ENCODE results near the gene SH3D19. TPM values are rescaled to one million over a fixed set of nuclear protein-coding genes. Genes with fewer than 3 reads are reported as not detected.

The SH3D19 gene
- total RNA-seq, 4 donors from 2014 or later: 159 to 290 (median 244) TPM

DNA sequence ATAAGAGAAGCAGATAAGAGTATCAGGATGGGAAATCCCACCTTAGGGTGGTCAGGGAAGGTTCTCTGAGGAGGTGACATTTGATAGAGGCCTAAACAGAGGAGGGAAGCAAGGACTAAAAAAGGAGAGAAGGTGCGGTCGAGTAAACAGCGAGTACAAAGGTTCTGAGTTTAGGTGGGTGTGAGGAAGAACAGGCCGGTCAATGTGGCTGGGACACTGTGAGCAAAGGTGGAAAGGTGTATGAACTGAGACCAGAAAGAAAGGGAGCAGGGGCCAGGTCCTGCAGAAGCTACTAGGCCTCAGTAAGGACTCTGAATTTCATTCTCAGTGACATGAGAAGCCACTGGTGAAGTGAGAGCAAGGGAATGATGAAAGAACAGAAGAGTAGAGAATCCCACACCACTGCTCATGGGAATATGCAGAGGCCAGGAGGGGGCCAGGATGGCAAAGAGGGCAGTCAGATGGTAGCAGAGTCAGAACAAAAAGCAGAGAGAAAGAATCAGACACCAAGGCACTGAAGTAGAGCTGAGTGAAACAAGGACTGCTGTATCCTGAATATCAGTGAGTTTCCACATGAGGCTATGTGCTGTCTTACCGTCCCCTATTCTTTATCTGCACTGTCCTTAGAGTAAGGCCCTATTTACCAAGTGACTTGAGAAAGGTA is 30.4 kb downstream of the SH3D19 start:
- no peak for TF ChIP-seq EP300 (IDR thresholded peaks at IDR 0.05)
- TF ChIP-seq POLR2A (IDR thresholded peaks at IDR 0.05): no peak
- TF ChIP-seq, protein P1, sequence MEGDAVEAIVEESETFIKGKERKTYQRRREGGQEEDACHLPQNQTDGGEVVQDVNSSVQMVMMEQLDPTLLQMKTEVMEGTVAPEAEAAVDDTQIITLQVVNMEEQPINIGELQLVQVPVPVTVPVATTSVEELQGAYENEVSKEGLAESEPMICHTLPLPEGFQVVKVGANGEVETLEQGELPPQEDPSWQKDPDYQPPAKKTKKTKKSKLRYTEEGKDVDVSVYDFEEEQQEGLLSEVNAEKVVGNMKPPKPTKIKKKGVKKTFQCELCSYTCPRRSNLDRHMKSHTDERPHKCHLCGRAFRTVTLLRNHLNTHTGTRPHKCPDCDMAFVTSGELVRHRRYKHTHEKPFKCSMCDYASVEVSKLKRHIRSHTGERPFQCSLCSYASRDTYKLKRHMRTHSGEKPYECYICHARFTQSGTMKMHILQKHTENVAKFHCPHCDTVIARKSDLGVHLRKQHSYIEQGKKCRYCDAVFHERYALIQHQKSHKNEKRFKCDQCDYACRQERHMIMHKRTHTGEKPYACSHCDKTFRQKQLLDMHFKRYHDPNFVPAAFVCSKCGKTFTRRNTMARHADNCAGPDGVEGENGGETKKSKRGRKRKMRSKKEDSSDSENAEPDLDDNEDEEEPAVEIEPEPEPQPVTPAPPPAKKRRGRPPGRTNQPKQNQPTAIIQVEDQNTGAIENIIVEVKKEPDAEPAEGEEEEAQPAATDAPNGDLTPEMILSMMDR (IDR thresholded peaks at IDR 0.05): no peak
- 90 to 91% methylated on average over 5 of the region's 5 CpGs for WGBS, 2 donors

DNA sequence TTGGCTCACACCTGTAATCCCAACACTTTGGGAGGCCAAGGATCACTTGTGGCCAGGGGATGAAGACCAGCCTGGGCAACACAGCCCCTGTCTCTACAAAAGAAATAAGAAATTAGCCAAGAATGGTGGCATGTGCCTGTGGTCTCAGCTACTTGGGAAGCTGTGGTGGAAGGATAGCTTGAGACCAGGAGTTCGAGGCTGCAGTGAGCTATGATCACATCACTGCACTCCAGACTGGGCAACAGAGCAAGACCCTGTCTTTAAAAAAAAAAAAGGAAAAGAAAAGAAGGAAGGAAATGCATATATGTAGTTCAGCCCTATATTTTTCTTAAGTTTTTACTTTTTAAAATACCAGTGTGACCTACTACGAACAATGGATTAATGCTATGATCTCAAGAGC is 33.4 kb downstream of the SH3D19 start:
- Histone ChIP-seq H3K9me3 (no peaks in the 10 kb centered on the region), H3K4me3 (no peak overlapping the region), H3K27me3 (no peaks in the 10 kb centered on the region), H3K27ac (no peak overlapping the region), H3K36me3 (peaks cover 0 to 11% (median 0%) of the 10 kb centered on the region in 3 donors), H3K4me1 (peaks cover 0 to 11% (median 6%) of the 10 kb centered on the region in 4 donors)
- TF ChIP-seq, protein P1 (IDR thresholded peaks at IDR 0.05): no peak
- TF ChIP-seq EP300 (IDR thresholded peaks at IDR 0.05) (no peak), POLR2A (IDR thresholded peaks at IDR 0.05) (no peak)
- DNase-seq (ENCODE audit: low spot score in 2 of 2): no peak
- 98 to 100% methylated on average over 2 of the region's 2 CpGs for WGBS, 2 donors

More for the DNA sequence above, 30.4 kb downstream of the SH3D19 start:
- Histone ChIP-seq H3K4me1 (peaks cover 0 to 18% (median 6%) of the 10 kb centered on the region in 4 donors), H3K9me3 (no peaks in the 10 kb centered on the region), H3K27me3 (no peaks in the 10 kb centered on the region), H3K4me3 (no peak overlapping the region), H3K36me3 (peaks cover 0 to 5% (median 0%) of the 10 kb centered on the region in 3 donors), H3K27ac (no peak overlapping the region)
- no peak for DNase-seq (ENCODE audit: low spot score in 2 of 2)

DNA sequence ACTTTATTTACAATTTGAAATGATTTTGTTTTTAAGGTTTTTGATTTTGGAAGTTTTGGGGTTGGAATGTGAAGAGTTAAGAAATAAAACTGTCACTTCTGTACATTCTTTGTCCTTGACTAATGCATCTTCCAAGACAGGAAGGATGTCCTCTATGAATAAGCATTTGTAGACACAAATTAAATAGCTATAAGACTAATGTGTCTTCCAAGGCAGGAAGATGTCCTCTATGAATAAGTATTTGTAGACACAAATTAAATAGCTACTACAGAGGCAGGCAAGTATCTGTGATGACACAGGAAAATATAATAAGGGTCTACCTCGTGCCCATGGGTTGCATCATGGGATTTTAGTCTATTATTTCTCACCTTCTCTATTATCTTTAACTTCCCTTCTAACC is 33.9 kb downstream of the SH3D19 start:
- 40 to 51% methylated on average over 1 of the region's 1 CpG for WGBS, 2 donors
- Histone ChIP-seq H3K9me3 (no peaks in the 10 kb centered on the region), H3K27me3 (no peaks in the 10 kb centered on the region), H3K4me1 (peaks cover 0 to 6% (median 4%) of the 10 kb centered on the region in 4 donors), H3K36me3 (peaks cover 0 to 11% (median 0%) of the 10 kb centered on the region in 3 donors), H3K4me3 (no peak overlapping the region), H3K27ac (no peak overlapping the region)
- TF ChIP-seq, protein P1 (IDR thresholded peaks at IDR 0.05): no peak
- TF ChIP-seq EP300 (IDR thresholded peaks at IDR 0.05) (no peak), POLR2A (IDR thresholded peaks at IDR 0.05) (no peak)
- DNase-seq (ENCODE audit: low spot score in 2 of 2): no peak

DNA sequence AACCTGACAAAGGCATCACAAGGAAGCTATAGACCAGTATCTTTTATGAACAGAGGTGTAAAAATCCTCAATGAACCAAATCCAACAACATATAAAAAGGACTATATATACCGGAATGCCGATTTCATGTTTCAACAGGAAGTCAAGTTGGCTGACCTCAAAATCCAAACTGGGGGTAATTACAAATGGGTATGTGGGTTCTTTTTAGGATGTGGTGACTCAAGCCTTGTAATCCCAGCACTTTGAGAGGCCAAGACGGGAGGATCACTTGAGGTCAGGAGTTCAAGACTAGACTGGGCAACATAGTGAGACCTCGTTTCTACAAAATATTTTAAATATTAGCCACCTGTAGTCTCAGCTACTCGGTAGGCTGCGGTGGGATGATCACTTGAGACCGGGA is 38.0 kb downstream of the SH3D19 start:
- 80 to 82% methylated on average over 7 of the region's 7 CpGs for WGBS, 2 donors

More for the DNA sequence above, 38.0 kb downstream of the SH3D19 start:
- H3K27ac ChIP-seq: peak overlapping the region in 2 of 4 donors; percentile 11 to 32
- no peaks in the 10 kb centered on the region for H3K4me1 ChIP-seq
- DNase-seq (ENCODE audit: low spot score in 2 of 2): no peak
- no peak overlapping the region for H3K4me3 ChIP-seq
- H3K27me3 ChIP-seq: no peaks in the 10 kb centered on the region
- no peak for TF ChIP-seq EP300 (IDR thresholded peaks at IDR 0.05)
- TF ChIP-seq, protein P1 (IDR thresholded peaks at IDR 0.05): no peak
- no peak for TF ChIP-seq POLR2A (IDR thresholded peaks at IDR 0.05)
- peaks cover 0 to 11% (median 0%) of the 10 kb centered on the region in 3 donors for H3K36me3 ChIP-seq
- H3K9me3 ChIP-seq: peaks cover 0 to 12% (median 0%) of the 10 kb centered on the region in 4 donors

Data from tibial nerve (tissue), 4 donors.